IMR-90 (cell line): ENCODE results near the gene OTOL1. TPM values are rescaled to one million over a fixed set of nuclear protein-coding genes. Genes with fewer than 3 reads are reported as not detected.

ENCODE experiments used
- ATAC-seq: fragments of 200-7000 bp; cut with Tn5 transposase; 2 replicates; pipeline ENCODE4 v1.9.1; 2020; ENCODE audit warnings: low read depth, mild to moderate bottlenecking, moderate library complexity
- BruUV-seq: library from RNA; stranded (reverse); fragments of 400-500 nt; replicated peaks from 2 replicates; lab custom pipeline; 2021; lab: Mats Ljungman, UMichigan
- CTCF ChIA-PET: fragments of 300-600 bp; formaldehyde crosslinking; extraction: SDS; loops from one replicate; lab custom pipeline; 2021; ENCODE audit warnings: antibody characterized with exemption; lab: Yijun Ruan, JAX
- POLR2A ChIA-PET: fragments of 300-600 bp; sonication (Branson Sonifier 250); formaldehyde crosslinking; loops from one replicate; lab custom pipeline; 2022; ENCODE audit warnings: antibody characterized with exemption; ENCODE audit not compliant: unreplicated experiment; lab: Charles Lee
- DNase-seq: peaks from one replicate; pipeline ENCODE4 v3.0.0; 2013
- H2AFZ ChIP-seq: replicated peaks from 2 replicates; pipeline ENCODE3; 2013; ENCODE audit warnings: low read length, mild to moderate bottlenecking; ENCODE audit not compliant: poor library complexity
- H2AK5ac ChIP-seq: 2 replicates; pipeline ENCODE4 v1.6.1; 2013; ENCODE audit warnings: low read depth, low read length, inconsistent platforms
- H2AK9ac ChIP-seq: replicated peaks from 2 replicates; pipeline ENCODE3; 2013; ENCODE audit warnings: mild to moderate bottlenecking, low read depth, low read length, moderate library complexity; ENCODE audit not compliant: poor library complexity
- H2BK120ac ChIP-seq: 2 replicates; pipeline ENCODE4 v1.6.1; 2013; ENCODE audit warnings: low read depth, low read length, inconsistent platforms
- H2BK15ac ChIP-seq: 3 replicates; pipeline ENCODE4 v1.6.1; 2013; ENCODE audit warnings: low read depth, low read length, inconsistent platforms
- H2BK20ac ChIP-seq: 2 replicates; pipeline ENCODE4 v1.6.1; 2013; ENCODE audit warnings: low read depth, mild to moderate bottlenecking, inconsistent platforms, low read length, moderate library complexity
- H2BK5ac ChIP-seq: 2 replicates; pipeline ENCODE4 v1.6.1; 2013; ENCODE audit warnings: mild to moderate bottlenecking, low read depth, low read length, inconsistent platforms; ENCODE audit not compliant: poor library complexity, severe bottlenecking
- H3K14ac ChIP-seq: replicated peaks from 2 replicates; pipeline ENCODE4 v1.6.1; 2013; ENCODE audit warnings: low read depth, low read length, inconsistent platforms
- H3K18ac ChIP-seq: 2 replicates; pipeline ENCODE4 v1.6.1; 2013; ENCODE audit warnings: low read depth, low read length, control low read depth
- H3K23ac ChIP-seq: 2 replicates; pipeline ENCODE4 v1.6.1; 2013; ENCODE audit warnings: low read depth, low read length, inconsistent platforms
- H3K27ac ChIP-seq: 2 replicates; pipeline ENCODE4 v1.5.1; 2013; ENCODE audit warnings: mild to moderate bottlenecking, control low read depth, low read length; ENCODE audit not compliant: insufficient read depth
- H3K27me3 ChIP-seq: 2 replicates; pipeline ENCODE4 v1.6.1; 2013; ENCODE audit warnings: low read length; ENCODE audit not compliant: control insufficient read depth, insufficient read depth
- H3K36me3 ChIP-seq: 2 replicates; pipeline ENCODE4 v1.6.1; 2013; ENCODE audit warnings: low read length, mixed read lengths; ENCODE audit not compliant: control insufficient read depth, insufficient read depth
- H3K4ac ChIP-seq: 2 replicates; pipeline ENCODE4 v1.6.1; 2013; ENCODE audit warnings: low read depth, low read length, inconsistent platforms
- H3K4me1 ChIP-seq: 2 replicates; pipeline ENCODE4 v1.6.1; 2013; ENCODE audit warnings: low read length, mixed read lengths; ENCODE audit not compliant: control insufficient read depth, insufficient read depth
- H3K4me2 ChIP-seq: 2 replicates; pipeline ENCODE4 v1.6.1; 2013; ENCODE audit warnings: low read depth, mild to moderate bottlenecking, control low read depth, low read length, moderate library complexity
- H3K4me3 ChIP-seq: 2 replicates; pipeline ENCODE4 v1.5.1; 2013; ENCODE audit warnings: low read depth, mild to moderate bottlenecking, control low read depth, low read length, moderate library complexity; ENCODE audit not compliant: insufficient read depth
- H3K56ac ChIP-seq: 2 replicates; pipeline ENCODE4 v1.6.1; 2013; ENCODE audit warnings: low read length, inconsistent platforms; ENCODE audit not compliant: insufficient read depth; ENCODE audit errors: extremely low read depth
- H3K79me1 ChIP-seq, 2 experiments: 2 replicates each; pipeline ENCODE4 v1.6.1; 2013; ENCODE audit warnings: low read length in 2 of 2, inconsistent platforms in 1 of 2, low read depth in 1 of 2
- H3K9ac ChIP-seq: 2 replicates; pipeline ENCODE4 v1.6.1; 2013; ENCODE audit warnings: low read depth, low read length, control low read depth
- H3K9me1 ChIP-seq: 2 replicates; pipeline ENCODE4 v1.6.1; 2013; ENCODE audit warnings: low read length, inconsistent platforms; ENCODE audit not compliant: insufficient read depth
- H3K9me3 ChIP-seq: 2 replicates; pipeline ENCODE4 v1.6.1; 2013; ENCODE audit warnings: low read length; ENCODE audit not compliant: control insufficient read depth, insufficient read depth
- H4K20me1 ChIP-seq: 2 replicates; pipeline ENCODE4 v1.6.1; 2013; ENCODE audit warnings: low read length, inconsistent platforms; ENCODE audit not compliant: insufficient read depth
- H4K5ac ChIP-seq: 2 replicates; pipeline ENCODE4 v1.6.1; 2013; ENCODE audit warnings: mild to moderate bottlenecking, low read depth, low read length, control low read depth
- H4K8ac ChIP-seq, 2 experiments: 2 replicates each; pipeline ENCODE4 v1.6.1; 2013; ENCODE audit warnings: low read depth in 2 of 2, low read length in 2 of 2, control low read depth in 1 of 2, inconsistent platforms in 1 of 2
- H4K91ac ChIP-seq: 2 replicates; pipeline ENCODE4 v1.6.1; 2013; ENCODE audit warnings: low read depth, low read length, inconsistent platforms; ENCODE audit not compliant: insufficient read depth
- BHLHE40 ChIP-seq: fragments of 150-350 bp; IDR thresholded peaks from 2 replicates; pipeline ENCODE4 v1.6.1; 2016; ENCODE audit warnings: mild to moderate bottlenecking, low read depth, low read length
- CEBPB ChIP-seq: IDR thresholded peaks from 2 replicates; pipeline ENCODE4 v1.6.1; 2012; ENCODE audit warnings: low read depth, low read length, improper control_type of control experiment
- CHD1 ChIP-seq: IDR thresholded peaks from 2 replicates; pipeline ENCODE4 v1.6.1; 2012; ENCODE audit warnings: low read depth, low read length, improper control_type of control experiment
- CTCF ChIP-seq: conservative IDR thresholded peaks from 2 replicates; pipeline ENCODE4 v1.5.1; 2012; ENCODE audit warnings: mild to moderate bottlenecking, low read depth, low read length, improper control_type of control experiment
- ELK1 ChIP-seq: fragments of 150-350 bp; IDR thresholded peaks from 2 replicates; pipeline ENCODE4 v1.6.1; 2016; ENCODE audit warnings: low read depth, mild to moderate bottlenecking, low read length, moderate library complexity, borderline replicate concordance
- FOS ChIP-seq: fragments of 150-350 bp; IDR thresholded peaks from 2 replicates; pipeline ENCODE4 v1.6.1; 2016; ENCODE audit warnings: low read depth, low read length
- MAFK ChIP-seq: IDR thresholded peaks from 2 replicates; pipeline ENCODE4 v1.6.1; 2012; ENCODE audit warnings: low read depth, low read length, improper control_type of control experiment
- MAZ ChIP-seq: IDR thresholded peaks from 2 replicates; pipeline ENCODE4 v1.6.1; 2012; ENCODE audit warnings: low read depth, mild to moderate bottlenecking, low read length, improper control_type of control experiment, moderate library complexity, borderline replicate concordance
- MXI1 ChIP-seq: IDR thresholded peaks from 2 replicates; pipeline ENCODE4 v1.6.1; 2012; ENCODE audit warnings: low read depth, mild to moderate bottlenecking, low read length, moderate library complexity, borderline replicate concordance
- NFE2L2 ChIP-seq: fragments of 150-350 bp; IDR thresholded peaks from 2 replicates; pipeline ENCODE4 v1.6.1; 2016; ENCODE audit warnings: low read depth, mild to moderate bottlenecking, low read length
- POLR2A ChIP-seq: IDR thresholded peaks from 2 replicates; pipeline ENCODE4 v1.6.1; 2012; ENCODE audit warnings: mild to moderate bottlenecking, low read depth, low read length
- RAD21 ChIP-seq: IDR thresholded peaks from 2 replicates; pipeline ENCODE4 v1.6.1; 2012; ENCODE audit warnings: low read length, improper control_type of control experiment
- RCOR1 ChIP-seq: IDR thresholded peaks from 2 replicates; pipeline ENCODE4 v1.6.1; 2012; ENCODE audit warnings: mild to moderate bottlenecking, low read length, improper control_type of control experiment; ENCODE audit not compliant: insufficient replicate concordance
- RFX5 ChIP-seq: IDR thresholded peaks from 2 replicates; pipeline ENCODE4 v1.8.0; 2012; ENCODE audit warnings: low read depth, mild to moderate bottlenecking, low read length, moderate library complexity
- SMC3 ChIP-seq: fragments of 150-350 bp; IDR thresholded peaks from 2 replicates; pipeline ENCODE4 v1.6.1; 2016; ENCODE audit warnings: low read depth, mild to moderate bottlenecking, antibody characterized with exemption, low read length, moderate library complexity
- USF2 ChIP-seq: fragments of 150-350 bp; IDR thresholded peaks from 2 replicates; pipeline ENCODE4 v1.6.1; 2017; ENCODE audit warnings: mild to moderate bottlenecking, antibody characterized with exemption, low read length, low read depth
- WGBS, 2 experiments: methylation state at CpG; one replicate each; pipeline versions ENCODE4 v1.1.5 to v1.1.7; 2013; ENCODE audit warnings: missing lambda C conversion rate in 2 of 2; ENCODE audit not compliant: insufficient read length in 1 of 2; ENCODE audit errors: extremely low coverage in 2 of 2; 5-methylcytosine and 5-hydroxymethylcytosine counted together
- dilution Hi-C: fragments of 300-500 bp; cut with HindIII; formaldehyde crosslinking; loops from one replicate; pipeline ENCODE4 v1.14.3; 2018; ENCODE audit warnings: low sequenced_read_pairs; ENCODE audit not compliant: unreplicated experiment
- in situ Hi-C: fragments of 300-500 bp; cut with MboI; formaldehyde crosslinking; loops from 3 replicates; pipeline ENCODE4 v1.14.3; 2019; ENCODE audit warnings: low sequenced_read_pairs, inconsistent platforms, mixed read lengths
- intact Hi-C: fragments of 100-400 bp; cut with micrococcal nuclease; formaldehyde crosslinking; loops from 2 replicates; pipeline ENCODE4 v1.10.0; 2022
- polyA plus RNA-seq, 3 experiments: library from polyadenylated mRNA; depleted of rRNA; stranded (reverse); fragments of >200 nt; gene quantifications; 2 replicates each; pipeline ENCODE4 v1.2.3, GENCODE V29; 2012; ENCODE audit warnings: low replicate concordance in 1 of 3
- total RNA-seq: library from RNA; depleted of rRNA; stranded (reverse); fragments of >200 nt; gene quantifications from 2 replicates; pipeline ENCODE4 v1.2.3, GENCODE V29; 2012

OTOL1 gene
- total and polyA plus RNA-seq, 2 of the 4 experiments (the other 2 are of a cell fraction), result not detected

GRCh38 chr3:161454615-161455014, 42.0 kb upstream of the OTOL1 start:
- H3K4me2 ChIP-seq, result no peak overlapping the region
- no peak overlapping the region for H2AK9ac ChIP-seq
- intact Hi-C loops (no loop called here), dilution Hi-C loops (no loop called here), in situ Hi-C loops (no loop called here)
- H3K27me3 ChIP-seq, result no peaks in the 10 kb centered on the region
- no peak overlapping the region for H3K18ac ChIP-seq
- H2BK20ac ChIP-seq, result no peak overlapping the region
- H3K4me3 ChIP-seq, result no peak overlapping the region
- ChIA-PET CTCF (no interaction called here), POLR2A (no interaction called here)
- WGBS, 2 experiments, result no CpG with 5 or more reads among the region's 2 CpGs
- no peak overlapping the region for H4K5ac ChIP-seq
- H3K9me3 ChIP-seq, result no peaks in the 10 kb centered on the region
- H3K9ac ChIP-seq, result no peak overlapping the region
- TF ChIP-seq RAD21, result no peak
- TF ChIP-seq MXI1, result no peak
- TF ChIP-seq MAZ, result no peak
- no peak for TF ChIP-seq FOS
- TF ChIP-seq ELK1, result no peak
- TF ChIP-seq USF2, result no peak
- TF ChIP-seq MAFK, result no peak
- TF ChIP-seq POLR2A, result no peak
- TF ChIP-seq RCOR1, result no peak
- no peak for TF ChIP-seq CEBPB
- TF ChIP-seq CTCF, result no peak
- no peak for TF ChIP-seq RFX5
- no peak for TF ChIP-seq NFE2L2
- no peak for TF ChIP-seq CHD1
- no peak for TF ChIP-seq SMC3
- no peak for TF ChIP-seq BHLHE40
- DNase-seq (no peak), ATAC-seq (no peak)
- H3K27ac ChIP-seq, result no peak overlapping the region
- no peak overlapping the region for H2BK120ac ChIP-seq
- no peaks in the 10 kb centered on the region for H3K9me1 ChIP-seq
- no peak overlapping the region for H3K4ac ChIP-seq
- no peaks in the 10 kb centered on the region for H3K36me3 ChIP-seq
- H3K56ac ChIP-seq, result no peak overlapping the region
- no peak overlapping the region for H3K14ac ChIP-seq
- no peaks in the 10 kb centered on the region for H3K4me1 ChIP-seq
- no peak overlapping the region for H4K8ac ChIP-seq
- no peak overlapping the region for H2AFZ ChIP-seq
- no peak overlapping the region for H3K23ac ChIP-seq
- no peaks in the 10 kb centered on the region for H3K79me1 ChIP-seq
- H2AK5ac ChIP-seq, result no peak overlapping the region
- BruUV-seq, result no TSS peak
- no peak overlapping the region for H2BK5ac ChIP-seq
- H4K91ac ChIP-seq, result no peak overlapping the region
- H2BK15ac ChIP-seq, result no peak overlapping the region
- H4K20me1 ChIP-seq, result no peaks in the 10 kb centered on the region
